Measurements from ENCODE around the gene TEX54. TPM values are rescaled to one million over a fixed set of nuclear protein-coding genes. Genes with fewer than 3 reads are reported as not detected.

TEX54 gene
- total and polyA plus RNA-seq, 7 experiments from 2014 or later, result 0.89 to 2.1 (median 1.6) TPM; not detected in 4

DNA sequence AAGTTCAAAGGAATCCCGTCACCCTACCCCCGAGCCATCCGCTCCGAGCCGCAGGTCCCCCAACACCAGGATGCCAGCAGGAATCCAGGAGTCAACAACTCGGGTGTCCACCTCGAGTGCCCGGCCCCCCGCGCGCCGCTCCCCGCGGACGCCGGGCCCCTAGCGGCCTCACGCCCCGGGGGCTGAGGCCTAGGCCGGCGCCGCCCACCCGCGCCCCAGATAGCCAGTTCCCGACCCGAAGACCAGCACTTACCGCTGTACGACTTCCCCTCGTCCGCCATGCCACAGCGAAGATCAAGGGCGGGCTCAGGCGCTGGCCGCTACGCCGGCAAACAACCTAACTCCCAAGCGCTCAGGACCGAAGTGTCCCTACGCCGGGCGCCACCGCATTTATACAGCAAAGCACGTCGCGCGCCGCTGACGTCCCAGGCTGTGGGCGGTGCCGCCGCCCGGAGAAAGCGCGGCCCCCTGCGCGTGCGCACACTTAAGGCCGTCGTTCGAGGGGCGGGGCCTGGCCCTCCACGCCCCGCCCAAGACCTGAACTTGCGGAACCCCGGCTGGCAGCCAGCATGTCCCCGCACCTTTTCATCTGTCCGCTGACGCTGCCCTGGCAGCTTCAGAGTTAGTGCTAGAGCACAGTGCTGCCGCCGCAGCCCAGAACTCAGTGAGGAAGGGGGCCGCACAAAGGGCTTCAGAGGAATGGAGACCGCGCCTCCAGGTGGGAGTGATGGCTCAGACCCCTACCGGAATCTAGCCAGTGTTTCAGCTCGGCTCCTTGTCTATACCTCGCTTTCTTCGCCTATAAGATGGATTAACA, 27.4 kb downstream of the TEX54 start, which contains the start of gene NXF1:
Gene NXF1, minus strand, starts transcription at position 365 of the 817 bp plus-strand sequence. Its CDS starts 84 bp downstream, at position 281.
- ATAC-seq (peak; percentile 92), DNase-seq (peak; percentile 91 to 99 (median 97))
- H3K27ac Mint-ChIP-seq, result peak within 1 kb of the TSS; percentile 95 to 100 (median 99)
- peak within 1 kb of the TSS; percentile 87 for H3K4me3 ChIP-seq (ENCODE audit: low read length)
- peaks cover 0 to 7% (median 0%) of the 10 kb centered on the region in 11 donors for H3K9me3 Mint-ChIP-seq
- intact Hi-C loops (cut with micrococcal nuclease), result loop anchor here (1.0 to 2.0 kb wide), 11 partner anchors 13 to 96 kb away; partner anchors contain the start of genes HNRNPUL2 (in 2 of the 2), STX5 (in 2 of the 2), TEX54 (in 2 of the 2) and TMEM179B (in 2 of the 2)
- peak within 1 kb of the TSS; percentile 97 for H3K27ac ChIP-seq (ENCODE audit: low read depth, low read length)
- H3K36me3 ChIP-seq (ENCODE audit: control insufficient read depth in 2 of 3, insufficient read depth in 3 of 3, low read length in 3 of 3), result peaks cover 13 to 33% (median 24%) of the 10 kb centered on the region in 3 experiments
- no peaks in the 10 kb centered on the region for H3K27me3 ChIP-seq (ENCODE audit: control insufficient read depth in 2 of 2, insufficient read depth in 2 of 2, low read length in 2 of 2)
- peak within 1 kb of the TSS; percentile 90 to 100 (median 99) for H3K4me3 Mint-ChIP-seq
- H3K4me1 Mint-ChIP-seq, result peaks cover 17 to 55% (median 34%) of the 10 kb centered on the region in 7 donors
- H3K36me3 Mint-ChIP-seq, result peaks cover 0 to 33% (median 15%) of the 10 kb centered on the region in 5 donors
- CTCF ChIA-PET, result interaction anchor here (1.1 to 1.2 kb wide), 2 partner anchors 11 to 58 kb away, joined by 3 to 5 read pairs; no protein-coding TSS in a partner anchor
- H3K27me3 Mint-ChIP-seq, result peaks cover 0 to 2% (median 0%) of the 10 kb centered on the region in 5 donors
- no peaks in the 10 kb centered on the region for H3K9me3 ChIP-seq (ENCODE audit: control insufficient read depth in 2 of 3, low read length in 3 of 3)
- POLR2A ChIA-PET, result interaction anchor here (0.7 to 13.2 kb wide), 27 partner anchors 9 to 231 kb away, joined by 3 to 224 read pairs (median 6); partner anchors contain the start of genes BSCL2, C11orf98, CSKMT and EEF1G
- H3K4me1 ChIP-seq (ENCODE audit: control insufficient read depth in 2 of 2, insufficient read depth in 2 of 2, low read length in 2 of 2), result peaks cover 13 to 18% of the 10 kb centered on the region in 2 donors

DNA sequence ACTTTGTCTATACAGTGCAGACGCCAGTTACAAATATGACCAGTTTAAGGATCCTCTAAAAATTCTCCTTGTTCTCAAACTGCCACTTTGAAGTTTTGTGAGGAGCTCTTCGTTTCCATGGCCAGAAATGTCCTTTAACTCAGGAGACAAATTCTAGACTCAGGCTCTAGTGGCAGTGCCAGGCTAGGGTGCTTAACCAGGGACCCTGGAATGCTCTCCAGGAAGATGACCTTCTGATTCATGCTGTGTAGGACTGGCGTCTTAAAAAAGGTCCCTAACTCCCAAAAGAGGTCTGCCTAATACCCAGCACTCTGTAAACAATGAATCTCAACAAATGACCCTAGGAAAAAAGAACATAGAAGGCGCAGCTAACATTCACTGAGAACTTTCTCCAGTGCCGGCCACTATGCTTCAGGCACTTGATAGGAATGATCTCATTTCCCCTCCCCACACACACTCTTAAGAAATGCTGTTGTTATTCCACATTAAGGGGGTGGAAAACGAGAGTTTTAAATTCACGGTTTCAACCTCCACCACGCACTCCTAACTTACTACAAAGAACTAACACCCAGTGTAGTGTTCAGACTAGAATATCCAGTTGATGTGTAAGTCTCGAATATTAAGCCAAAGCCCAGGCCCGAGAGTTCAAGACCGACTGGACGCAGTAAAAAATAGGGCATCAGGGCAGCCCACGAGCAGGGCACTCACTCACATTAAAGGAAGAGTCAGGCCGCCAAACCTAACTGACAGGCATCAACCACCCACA, 28.1 kb downstream of the TEX54 start:
- intact Hi-C loops (cut with micrococcal nuclease), result loop anchor here (1.0 to 2.0 kb wide), 11 partner anchors 12 to 95 kb away; partner anchors contain the start of genes HNRNPUL2 (in 2 of the 2), STX5 (in 2 of the 2), TEX54 (in 2 of the 2) and TMEM179B (in 2 of the 2)
- DNase-seq, result peak in 2 of 9 donors; percentile 8 to 40
- Histone ChIP-seq H3K36me3 (ENCODE audit: control insufficient read depth in 2 of 3, insufficient read depth in 3 of 3, low read length in 3 of 3) (peaks cover 20 to 41% (median 31%) of the 10 kb centered on the region in 3 experiments), H3K9me3 (ENCODE audit: control insufficient read depth in 2 of 3, low read length in 3 of 3) (no peaks in the 10 kb centered on the region), H3K4me3 (ENCODE audit: low read length) (peak overlapping the region; percentile 87), H3K27me3 (ENCODE audit: control insufficient read depth in 2 of 2, insufficient read depth in 2 of 2, low read length in 2 of 2) (no peaks in the 10 kb centered on the region), H3K27ac (ENCODE audit: low read depth, low read length) (peak overlapping the region; percentile 97), H3K4me1 (ENCODE audit: control insufficient read depth in 2 of 2, insufficient read depth in 2 of 2, low read length in 2 of 2) (peaks cover 13 to 18% of the 10 kb centered on the region in 2 donors)
- H3K27ac Mint-ChIP-seq, result peak overlapping the region; percentile 95 to 100 (median 98)
- peaks cover 4 to 37% (median 19%) of the 10 kb centered on the region in 5 donors for H3K36me3 Mint-ChIP-seq
- POLR2A ChIA-PET, result interaction anchor here (0.9 to 13.2 kb wide), 25 partner anchors 8 to 140 kb away, joined by 3 to 224 read pairs (median 7); partner anchors contain the start of genes BSCL2, C11orf98, CSKMT and GNG3
- H3K27me3 Mint-ChIP-seq, result peaks cover 0 to 2% (median 0%) of the 10 kb centered on the region in 5 donors
- H3K4me1 Mint-ChIP-seq, result peaks cover 17 to 55% (median 34%) of the 10 kb centered on the region in 7 donors
- CTCF ChIA-PET, result interaction anchor here (0.9 to 2.1 kb wide), 2 partner anchors 18 to 53 kb away, joined by 3 to 4 read pairs; no protein-coding TSS in a partner anchor
- H3K4me3 Mint-ChIP-seq, result peak overlapping the region; percentile 90 to 100 (median 99)
- H3K9me3 Mint-ChIP-seq, result peaks cover 0 to 7% (median 0%) of the 10 kb centered on the region in 11 donors
- peak; percentile 10 for ATAC-seq

DNA sequence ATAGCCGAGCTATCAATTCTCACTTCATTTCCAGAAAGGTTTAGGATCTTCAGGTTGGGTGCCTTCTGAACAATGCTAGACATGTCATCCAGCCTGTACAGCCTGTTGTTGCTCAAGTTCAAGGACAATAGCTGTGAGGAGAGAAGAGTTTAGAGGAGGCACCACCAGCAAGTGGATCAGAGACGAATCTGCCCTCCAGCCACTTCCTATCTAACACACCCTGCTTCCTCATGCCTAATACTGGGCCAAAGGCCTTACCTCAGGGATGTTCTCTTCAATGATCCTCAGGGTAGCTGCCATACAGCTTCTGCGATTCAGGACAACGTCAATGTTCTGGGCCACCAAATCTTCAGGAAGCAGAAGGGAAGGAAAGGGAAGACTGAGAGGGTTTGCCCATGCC, 31.6 kb downstream of the TEX54 start:
- Histone ChIP-seq H3K9me3 (ENCODE audit: control insufficient read depth in 2 of 3, low read length in 3 of 3) (no peaks in the 10 kb centered on the region), H3K27me3 (ENCODE audit: control insufficient read depth in 2 of 2, insufficient read depth in 2 of 2, low read length in 2 of 2) (no peaks in the 10 kb centered on the region), H3K36me3 (ENCODE audit: control insufficient read depth in 2 of 3, insufficient read depth in 3 of 3, low read length in 3 of 3) (peaks cover 34 to 75% (median 53%) of the 10 kb centered on the region in 3 experiments), H3K4me3 (ENCODE audit: low read length) (no peak overlapping the region), H3K27ac (ENCODE audit: low read depth, low read length) (no peak overlapping the region), H3K4me1 (ENCODE audit: control insufficient read depth in 2 of 2, insufficient read depth in 2 of 2, low read length in 2 of 2) (peaks cover 13 to 16% of the 10 kb centered on the region in 2 donors)
- DNase-seq (no peak), ATAC-seq (no peak)
- H3K36me3 Mint-ChIP-seq, result peaks cover 8 to 43% (median 23%) of the 10 kb centered on the region in 5 donors
- peaks cover 17 to 49% (median 34%) of the 10 kb centered on the region in 7 donors for H3K4me1 Mint-ChIP-seq
- H3K4me3 Mint-ChIP-seq, result no peak overlapping the region
- ChIA-PET POLR2A (interaction anchor here (0.6 to 13.2 kb wide), 11 partner anchors 10 to 57 kb away, joined by 3 to 224 read pairs (median 7); partner anchors contain the start of genes STX5, TEX54, TMEM179B and TMEM223), CTCF (interaction anchor here (1.2 to 1.9 kb wide), 3 partner anchors 11 to 55 kb away, joined by 4 to 5 read pairs (median 4); no protein-coding TSS in a partner anchor)
- peaks cover 0 to 7% (median 0%) of the 10 kb centered on the region in 11 donors for H3K9me3 Mint-ChIP-seq
- intact Hi-C loops (cut with micrococcal nuclease), result no loop called here
- H3K27ac Mint-ChIP-seq, result peak overlapping the region in 3 of 9 donors; percentile 70 to 81 (median 74)
- peaks cover 0 to 2% (median 0%) of the 10 kb centered on the region in 5 donors for H3K27me3 Mint-ChIP-seq

DNA sequence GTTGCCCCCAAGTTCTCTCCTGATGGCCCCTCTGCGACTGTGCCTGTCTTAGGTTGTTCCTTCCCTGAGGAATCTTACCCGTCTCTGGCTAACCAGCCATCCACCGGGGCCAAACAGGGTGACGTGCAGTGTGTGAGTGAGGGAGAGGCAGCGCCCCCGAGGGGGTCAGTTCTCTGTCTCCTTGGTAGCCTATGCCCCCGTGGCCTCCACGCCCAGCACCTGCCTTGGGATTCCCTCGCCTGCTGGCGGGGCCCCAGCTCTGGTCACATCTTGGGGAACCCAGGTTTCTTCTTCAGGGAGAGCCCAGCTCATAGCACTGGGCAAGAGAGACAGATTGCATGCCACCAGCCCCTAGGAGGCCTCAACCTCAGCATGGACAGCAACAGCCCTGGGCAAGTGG, 33.2 kb downstream of the TEX54 start:
- Mint-ChIP-seq H3K9me3 (peaks cover 0 to 4% (median 0%) of the 10 kb centered on the region in 11 donors), H3K4me3 (no peak overlapping the region), H3K27ac (peak overlapping the region in 4 of 9 donors; percentile 14 to 80 (median 46)), H3K4me1 (peaks cover 13 to 33% (median 30%) of the 10 kb centered on the region in 7 donors), H3K36me3 (peaks cover 9 to 54% (median 32%) of the 10 kb centered on the region in 5 donors), H3K27me3 (no peaks in the 10 kb centered on the region)
- H3K4me3 ChIP-seq (ENCODE audit: low read length), result no peak overlapping the region
- DNase-seq (no peak), ATAC-seq (no peak)
- no peaks in the 10 kb centered on the region for H3K27me3 ChIP-seq (ENCODE audit: control insufficient read depth in 2 of 2, insufficient read depth in 2 of 2, low read length in 2 of 2)
- H3K36me3 ChIP-seq (ENCODE audit: control insufficient read depth in 2 of 3, insufficient read depth in 3 of 3, low read length in 3 of 3), result peaks cover 47 to 91% (median 58%) of the 10 kb centered on the region in 3 experiments
- peaks cover 11 to 13% of the 10 kb centered on the region in 2 donors for H3K4me1 ChIP-seq (ENCODE audit: control insufficient read depth in 2 of 2, insufficient read depth in 2 of 2, low read length in 2 of 2)
- ChIA-PET POLR2A (interaction anchor here (1.9 to 13.2 kb wide), 3 partner anchors 8 to 56 kb away, joined by 11 to 224 read pairs (median 22); partner anchors contain the start of genes TMEM179B, TMEM223 and WDR74), CTCF (interaction anchor here (1.9 kb wide), 1 partner anchor 9 kb away, joined by 5 read pairs; no protein-coding TSS in a partner anchor)
- H3K9me3 ChIP-seq (ENCODE audit: control insufficient read depth in 2 of 3, low read length in 3 of 3), result no peaks in the 10 kb centered on the region
- H3K27ac ChIP-seq (ENCODE audit: low read depth, low read length), result no peak overlapping the region
- intact Hi-C loops (cut with micrococcal nuclease), result no loop called here

DNA sequence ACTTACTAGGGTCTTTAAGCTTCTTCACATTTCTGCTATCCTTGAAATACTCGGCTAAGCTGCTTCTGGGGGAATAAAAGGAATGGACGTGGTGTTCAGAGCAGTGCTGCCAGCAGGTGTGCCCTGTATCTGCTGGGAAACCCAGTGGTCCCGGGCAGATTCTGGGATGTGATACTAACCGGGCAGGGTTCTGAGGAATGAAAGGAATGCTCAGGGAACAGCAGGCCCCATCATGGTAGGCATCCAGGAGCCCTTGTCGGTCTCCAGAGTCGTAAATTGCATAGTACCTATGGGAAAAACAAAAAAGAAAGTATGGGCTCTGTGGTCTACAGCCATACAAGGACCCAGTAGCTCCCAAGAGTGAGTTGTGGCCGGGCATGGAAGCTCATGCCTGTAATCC, 36.4 kb downstream of the TEX54 start:
- H3K36me3 Mint-ChIP-seq, result peaks cover 12 to 47% (median 31%) of the 10 kb centered on the region in 5 donors
- ChIA-PET POLR2A (interaction anchor here (0.6 to 14.1 kb wide), 14 partner anchors 5 to 1903 kb away, joined by 3 to 224 read pairs (median 6); partner anchors contain the start of genes NXF1, STX5, TEX54 and TMEM179B), CTCF (interaction anchor here (1.2 to 3.8 kb wide), 2 partner anchors 10 to 66 kb away, joined by 3 to 14 read pairs; no protein-coding TSS in a partner anchor)
- Histone ChIP-seq H3K27me3 (ENCODE audit: control insufficient read depth in 2 of 2, insufficient read depth in 2 of 2, low read length in 2 of 2) (no peaks in the 10 kb centered on the region), H3K4me1 (ENCODE audit: control insufficient read depth in 2 of 2, insufficient read depth in 2 of 2, low read length in 2 of 2) (peaks cover 9 to 10% of the 10 kb centered on the region in 2 donors), H3K9me3 (ENCODE audit: control insufficient read depth in 2 of 3, low read length in 3 of 3) (no peaks in the 10 kb centered on the region), H3K27ac (ENCODE audit: low read depth, low read length) (peak overlapping the region; percentile 1), H3K4me3 (ENCODE audit: low read length) (no peak overlapping the region), H3K36me3 (ENCODE audit: control insufficient read depth in 2 of 3, insufficient read depth in 3 of 3, low read length in 3 of 3) (peaks cover 46 to 80% (median 54%) of the 10 kb centered on the region in 3 experiments)
- no peaks in the 10 kb centered on the region for H3K27me3 Mint-ChIP-seq
- H3K9me3 Mint-ChIP-seq, result no peaks in the 10 kb centered on the region
- H3K4me3 Mint-ChIP-seq, result no peak overlapping the region
- ATAC-seq (no peak), DNase-seq (no peak)
- H3K27ac Mint-ChIP-seq, result peak overlapping the region in 3 of 9 donors; percentile 5 to 67 (median 59)
- peaks cover 4 to 26% (median 20%) of the 10 kb centered on the region in 7 donors for H3K4me1 Mint-ChIP-seq
- intact Hi-C loops (cut with micrococcal nuclease), result no loop called here
